Neural cell (in vitro differentiated cells): ENCODE results near the gene ANGPTL2.

Source experiments
- CTCF ChIP-seq: fragments of 450-650 bp; IDR thresholded peaks from 2 replicates; pipeline ENCODE4 v1.5.1; 2014; ENCODE audit warnings: antibody characterized with exemption, mild to moderate bottlenecking, moderate library complexity; ENCODE audit not compliant: poor library complexity, severe bottlenecking
- EP300 ChIP-seq: fragments of 450-650 bp; conservative IDR thresholded peaks from 2 replicates; pipeline ENCODE4 v1.6.1; 2014; ENCODE audit warnings: antibody characterized with exemption, mild to moderate bottlenecking, moderate library complexity; ENCODE audit not compliant: poor library complexity, severe bottlenecking
- EZH2 ChIP-seq: fragments of 200-600, 300-800 bp; shearing (Covaris generic), sonication (generic); IDR thresholded peaks from 2 replicates; pipeline ENCODE4 v1.6.1; 2014; ENCODE audit warnings: antibody characterized with exemption, low read length, borderline replicate concordance, mild to moderate bottlenecking; ENCODE audit not compliant: insufficient read depth, poor library complexity, severe bottlenecking
- MXI1 ChIP-seq: fragments of 450-650 bp; conservative IDR thresholded peaks from 2 replicates; pipeline ENCODE4 v1.6.1; 2014; ENCODE audit warnings: antibody characterized with exemption, mild to moderate bottlenecking; ENCODE audit not compliant: poor library complexity, severe bottlenecking
- POLR2AphosphoS5 ChIP-seq: IDR thresholded peaks from 2 replicates; pipeline ENCODE4 v1.6.1; 2012
- RAD21 ChIP-seq: fragments of 450-650 bp; conservative IDR thresholded peaks from 2 replicates; pipeline ENCODE4 v1.6.1; 2014; ENCODE audit warnings: antibody characterized with exemption, mild to moderate bottlenecking, moderate library complexity
- REST ChIP-seq: IDR thresholded peaks from 2 replicates; pipeline ENCODE4 v1.6.1; 2012; ENCODE audit warnings: borderline replicate concordance
- SMC3 ChIP-seq: fragments of 450-650 bp; conservative IDR thresholded peaks from 2 replicates; pipeline ENCODE4 v1.6.1; 2014; ENCODE audit warnings: antibody characterized with exemption, mild to moderate bottlenecking, moderate library complexity; ENCODE audit not compliant: poor library complexity
- TAF1 ChIP-seq: IDR thresholded peaks from 2 replicates; pipeline ENCODE4 v1.6.1; 2012; ENCODE audit warnings: low read depth

- TF ChIP-seq SMC3 (no peak), CTCF (no peak), TAF1 (no peak), RAD21 (no peak), REST (no peak), POLR2AphosphoS5 (no peak), EZH2 (no peak), EP300 (no peak), MXI1 (no peak)
Observed at GRCh38 chr9:127104581-127105311, 17.7 kb downstream of the ANGPTL2 start.
